B cell (primary cell): ENCODE data around the gene RNLS. TPM values are rescaled to one million over a fixed set of nuclear protein-coding genes. Genes with fewer than 3 reads are reported as not detected.

ENCODE experiments used
- ATAC-seq: fragments of 200-7000 bp; cut with Tn5 transposase; one replicate; pipeline ENCODE4 v1.10.0; 2021; ENCODE audit warnings: low read depth, mild to moderate bottlenecking, moderate number of reproducible peaks, moderate library complexity
- CTCF ChIA-PET: fragments of 350-600 bp; sonication (Branson Sonifier 250); formaldehyde crosslinking; loops from one replicate; lab custom pipeline; 2021; ENCODE audit warnings: antibody characterized with exemption, inconsistent platforms; lab: Charles Lee
- POLR2A ChIA-PET: fragments of 350-600 bp; sonication (Branson Sonifier 250); formaldehyde crosslinking; loops from one replicate; lab custom pipeline; 2021; ENCODE audit warnings: antibody characterized with exemption; lab: Charles Lee
- DNase-seq: peaks from one replicate; pipeline ENCODE4 v3.0.0; 2013
- H2AFZ ChIP-seq: 2 replicates; pipeline ENCODE4 v1.6.1; 2012; ENCODE audit warnings: mild to moderate bottlenecking, low read depth, low read length; ENCODE audit not compliant: insufficient read depth, poor library complexity, severe bottlenecking
- H3K27ac ChIP-seq, 2 donors: 1 replicate in 1 of 2; 2 replicates in 1 of 2; pipeline ENCODE4 v1.5.1; 2012 to 2013; ENCODE audit warnings: low read length in 2 of 2, mild to moderate bottlenecking in 2 of 2, moderate library complexity in 1 of 2
- H3K27me3 ChIP-seq, 4 experiments: fragments of 200-600 bp in 1 of 4; sonication (generic) in 1 of 4; replicated peaks in 1 of 4; 1 replicate in 2 of 4; 2 replicates in 2 of 4; pipeline versions ENCODE4 v1.6.1 to v1.7.0; 2013 to 2016; ENCODE audit warnings: low read length in 3 of 4, mild to moderate bottlenecking in 2 of 4, mixed read lengths in 1 of 4, moderate library complexity in 1 of 4; ENCODE audit not compliant: insufficient read depth in 4 of 4, control insufficient read depth in 3 of 4; ENCODE audit errors: control extremely low read depth in 1 of 4
- H3K36me3 ChIP-seq, 2 experiments: replicated peaks in 1 of 2; 1 replicate in 1 of 2; 2 replicates in 1 of 2; pipeline versions ENCODE4 v1.6.1 to v1.7.1; 2013; ENCODE audit warnings: low read length in 1 of 2; ENCODE audit not compliant: insufficient read depth in 2 of 2, control insufficient read depth in 1 of 2; ENCODE audit errors: control extremely low read depth in 1 of 2, extremely low read depth in 1 of 2
- H3K4me1 ChIP-seq, 2 donors: fragments of 200-600 bp in 1 of 2; sonication (generic) in 1 of 2; 1 replicate in 1 of 2; 2 replicates in 1 of 2; pipeline versions ENCODE4 v1.5.1 to v1.6.1; 2013 to 2017; ENCODE audit warnings: low read length in 2 of 2; ENCODE audit not compliant: control insufficient read depth in 2 of 2, insufficient read depth in 2 of 2
- H3K4me2 ChIP-seq: replicated peaks from 2 replicates; pipeline ENCODE3; 2012; ENCODE audit warnings: mild to moderate bottlenecking, low read depth, low read length; ENCODE audit not compliant: poor library complexity, severe bottlenecking
- H3K4me3 ChIP-seq, 5 experiments: fragments of 200-600 bp in 1 of 5; sonication (generic) in 1 of 5; 1 replicate in 3 of 5; 2 replicates in 2 of 5; pipeline versions ENCODE4 v1.5.1 to v1.7.0; 2011 to 2016; ENCODE audit warnings: low read length in 4 of 5, mild to moderate bottlenecking in 4 of 5, low read depth in 2 of 5, control low read depth in 1 of 5, moderate library complexity in 1 of 5; ENCODE audit not compliant: insufficient read depth in 1 of 5; ENCODE audit errors: control extremely low read depth in 1 of 5, extremely low read depth in 1 of 5
- H3K79me2 ChIP-seq: fragments of 200-600 bp; sonication (generic); one replicate; pipeline ENCODE4 v1.6.0; 2016; ENCODE audit warnings: low read length; ENCODE audit not compliant: control insufficient read depth, insufficient read depth
- H3K9ac ChIP-seq: fragments of 200-600 bp; sonication (generic); 2 replicates; pipeline ENCODE4 v1.6.1; 2017; ENCODE audit warnings: mild to moderate bottlenecking, low read length, moderate library complexity
- H3K9me3 ChIP-seq, 3 donors: one replicate each; pipeline versions ENCODE4 v1.6.1 to v1.7.1; 2013; ENCODE audit warnings: low read length in 2 of 3; ENCODE audit not compliant: control insufficient read depth in 2 of 3, insufficient read depth in 1 of 3; ENCODE audit errors: control extremely low read depth in 1 of 3
- H4K20me1 ChIP-seq: 2 replicates; pipeline ENCODE4 v1.6.0; 2012; ENCODE audit warnings: mild to moderate bottlenecking, low read length; ENCODE audit not compliant: insufficient read depth, control insufficient read depth, poor library complexity, severe bottlenecking
- H3K27ac Mint-ChIP-seq: one replicate; pipeline ENCODE4 v1.8.0; 2021; ENCODE audit warnings: mixed read lengths
- H3K27me3 Mint-ChIP-seq: one replicate; pipeline ENCODE4 v1.8.0; 2021; ENCODE audit warnings: mixed read lengths
- H3K4me1 Mint-ChIP-seq: one replicate; pipeline ENCODE4 v1.8.0; 2021; ENCODE audit warnings: mixed read lengths
- H3K4me3 Mint-ChIP-seq: one replicate; pipeline ENCODE4 v1.8.0; 2021; ENCODE audit warnings: mixed read lengths
- H3K9me3 Mint-ChIP-seq: one replicate; pipeline ENCODE4 v1.8.0; 2022; ENCODE audit warnings: mixed read lengths; ENCODE audit not compliant: insufficient read depth
- CTCF ChIP-seq: fragments of 200-600 bp; IDR thresholded peaks from one replicate; pipeline ENCODE4 v1.8.0; 2022; ENCODE audit warnings: antibody characterized with exemption, mild to moderate bottlenecking
- EZH2 ChIP-seq: IDR thresholded peaks from 2 replicates; pipeline ENCODE4 v1.6.1; 2012; ENCODE audit warnings: borderline replicate concordance, low read depth, mild to moderate bottlenecking, moderate library complexity, low read length; ENCODE audit not compliant: insufficient read depth, poor library complexity, severe bottlenecking
- WGBS: methylation state at CpG from one replicate; pipeline ENCODE4 v1.1.5; 2013; ENCODE audit warnings: missing lambda C conversion rate; ENCODE audit not compliant: insufficient coverage; 5-methylcytosine and 5-hydroxymethylcytosine counted together
- intact Hi-C: fragments of 100-400 bp; cut with micrococcal nuclease; formaldehyde crosslinking; loops from one replicate; pipeline ENCODE4 v1.10.0; 2022
- polyA plus RNA-seq: library from polyadenylated mRNA; depleted of rRNA; stranded (reverse); fragments of >200 nt; gene quantifications from 2 replicates; pipeline ENCODE4 v1.2.3, GENCODE V29; 2012
- total RNA-seq, 2 donors: library from RNA; stranded (reverse); fragments of 120-200 nt in 1 of 2; gene quantifications; 1 replicate in 1 of 2; 2 replicates in 1 of 2; pipeline versions ENCODE4 v1.2.3 to v1.2.4, GENCODE V29; 2013 to 2022

Gene RNLS
- total and polyA plus RNA-seq, 2 donors (not counting 1 experiment from before 2014, with no cell fraction given) = 3.5 to 7.5 TPM

GRCh38 chr10:88243836-88244730 is 339.0 kb downstream of the RNLS start:
- peaks cover 3 to 14% of the 10 kb centered on the region in 2 donors for H3K4me1 ChIP-seq
- Mint-ChIP-seq H3K9me3 (no peaks in the 10 kb centered on the region), H3K4me1 (peaks cover 22% of the 10 kb centered on the region), H3K27ac (no peak overlapping the region), H3K4me3 (no peak overlapping the region), H3K27me3 (no peaks in the 10 kb centered on the region)
- WGBS = 96% methylated on average over 6 of the region's 12 CpGs
- no peak overlapping the region for H2AFZ ChIP-seq
- no peak overlapping the region for H3K4me2 ChIP-seq
- ATAC-seq = no peak
- no peak overlapping the region for H3K27ac ChIP-seq
- ChIA-PET CTCF (no interaction called here), POLR2A (no interaction called here)
- H3K27me3 ChIP-seq = no peaks in the 10 kb centered on the region
- no peaks in the 10 kb centered on the region for H4K20me1 ChIP-seq
- peaks cover 0 to 4% (median 0%) of the 10 kb centered on the region in 3 donors for H3K9me3 ChIP-seq
- DNase-seq = no peak
- TF ChIP-seq EZH2 (no peak), CTCF (no peak)
- intact Hi-C loops = no loop called here
- no peak overlapping the region for H3K9ac ChIP-seq
- no peak overlapping the region for H3K4me3 ChIP-seq
- no peaks in the 10 kb centered on the region for H3K79me2 ChIP-seq
- no peaks in the 10 kb centered on the region for H3K36me3 ChIP-seq

DNA sequence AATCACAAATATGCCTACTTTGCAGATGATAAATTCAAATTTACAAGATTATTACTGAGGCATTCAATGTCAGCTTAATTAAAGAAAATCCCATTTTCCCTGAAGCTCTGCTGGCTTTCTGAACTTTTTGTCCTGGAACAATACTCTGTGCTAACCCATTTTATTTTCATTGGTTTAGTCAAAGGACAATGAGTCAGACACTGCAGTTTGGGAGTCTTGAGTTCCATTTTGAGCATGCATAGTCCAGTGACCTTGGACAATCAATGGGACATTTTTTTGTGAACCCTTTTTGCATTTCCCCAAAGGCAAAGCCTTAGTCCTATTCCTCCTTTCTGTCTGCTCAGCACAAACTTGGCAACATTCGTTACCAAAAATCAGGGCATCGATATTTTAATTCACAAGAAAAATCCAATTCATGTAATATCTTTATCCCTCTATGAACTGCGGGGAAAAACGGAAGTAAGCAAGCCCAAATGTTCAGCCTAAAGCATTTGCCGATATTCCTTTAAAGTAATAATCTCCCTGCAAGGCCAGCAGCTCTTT is 339.8 kb downstream of the RNLS start:
- Histone ChIP-seq H3K4me1 (peaks cover 3 to 14% of the 10 kb centered on the region in 2 donors), H3K9ac (no peak overlapping the region), H3K79me2 (no peaks in the 10 kb centered on the region), H3K4me3 (no peak overlapping the region), H2AFZ (no peak overlapping the region), H4K20me1 (no peaks in the 10 kb centered on the region), H3K36me3 (no peaks in the 10 kb centered on the region), H3K9me3 (peaks cover 0 to 4% (median 0%) of the 10 kb centered on the region in 3 donors), H3K27ac (no peak overlapping the region), H3K27me3 (no peaks in the 10 kb centered on the region), H3K4me2 (no peak overlapping the region)
- no peak for TF ChIP-seq EZH2
- no peak for TF ChIP-seq CTCF
- DNase-seq (no peak), ATAC-seq (no peak)
- Mint-ChIP-seq H3K4me3 (no peak overlapping the region), H3K27me3 (no peaks in the 10 kb centered on the region), H3K27ac (no peak overlapping the region), H3K4me1 (peaks cover 22% of the 10 kb centered on the region), H3K9me3 (no peaks in the 10 kb centered on the region)
- intact Hi-C loops = no loop called here
- WGBS = 100% methylated on average over 5 of the region's 5 CpGs
- ChIA-PET POLR2A (no interaction called here), CTCF (no interaction called here)
